ENCODE data around the gene AGMAT.

AGMAT gene

GRCh38 chr1:15583016-15583706, 1.7 kb downstream of the AGMAT start:
- no peaks in the 10 kb centered on the region for H3K9me2 ChIP-seq (replicated peaks; ENCODE audit: insufficient read depth, low read length)
- no peaks in the 10 kb centered on the region for H4K20me1 ChIP-seq (ENCODE audit: low read depth, low read length)
- H3K27me3 ChIP-seq (ENCODE audit: low read length), result no peaks in the 10 kb centered on the region
- no peaks in the 10 kb centered on the region for H3K79me2 ChIP-seq (ENCODE audit: insufficient read depth, low read length)
- no peaks in the 10 kb centered on the region for H3F3A ChIP-seq (ENCODE audit: insufficient read depth)
- TF ChIP-seq EZH2phosphoT487 (conservative IDR thresholded peaks at IDR 0.05; ENCODE audit: low read length) (no peak), CTCF (IDR thresholded peaks at IDR 0.05; ENCODE audit: insufficient read depth, low read length, poor library complexity, severe bottlenecking) (no peak)
- H3K9me3 ChIP-seq (ENCODE audit: insufficient read depth, low read length), result no peaks in the 10 kb centered on the region
- no peak overlapping the region for H3K4me3 ChIP-seq (ENCODE audit: insufficient read depth, low read length, poor library complexity, severe bottlenecking)
- H3K27ac ChIP-seq (ENCODE audit: low read depth, low read length), result no peak overlapping the region
- H3K36me3 ChIP-seq (ENCODE audit: low read length), result no peaks in the 10 kb centered on the region
- no peak overlapping the region for H2AFZ ChIP-seq (ENCODE audit: low read depth, low read length, severe bottlenecking)
- H3K4me2 ChIP-seq (ENCODE audit: low read depth, low read length, poor library complexity, severe bottlenecking), result no peak overlapping the region
- no peak overlapping the region for H3K9ac ChIP-seq (ENCODE audit: low read length)

DNA sequence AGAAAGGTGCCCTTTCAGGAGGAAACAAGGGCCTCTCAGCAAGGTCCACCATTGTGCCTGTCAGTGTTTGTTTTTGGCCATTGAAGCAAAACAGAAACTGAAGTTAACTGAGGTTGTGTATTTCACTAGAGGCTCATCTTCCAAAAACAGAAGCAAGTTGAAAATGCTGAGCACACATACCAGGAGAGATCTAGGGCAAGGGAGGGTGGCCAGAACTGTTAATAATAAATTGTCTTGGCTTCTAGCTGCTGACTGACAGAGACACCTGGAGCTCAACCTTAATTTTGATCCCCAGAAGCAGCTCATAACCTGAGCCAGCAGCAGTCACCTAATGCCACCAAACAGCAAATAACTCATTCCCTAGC, 5.2 kb downstream of the AGMAT start:
- H3K9ac ChIP-seq (ENCODE audit: low read length), result no peak overlapping the region

DNA sequence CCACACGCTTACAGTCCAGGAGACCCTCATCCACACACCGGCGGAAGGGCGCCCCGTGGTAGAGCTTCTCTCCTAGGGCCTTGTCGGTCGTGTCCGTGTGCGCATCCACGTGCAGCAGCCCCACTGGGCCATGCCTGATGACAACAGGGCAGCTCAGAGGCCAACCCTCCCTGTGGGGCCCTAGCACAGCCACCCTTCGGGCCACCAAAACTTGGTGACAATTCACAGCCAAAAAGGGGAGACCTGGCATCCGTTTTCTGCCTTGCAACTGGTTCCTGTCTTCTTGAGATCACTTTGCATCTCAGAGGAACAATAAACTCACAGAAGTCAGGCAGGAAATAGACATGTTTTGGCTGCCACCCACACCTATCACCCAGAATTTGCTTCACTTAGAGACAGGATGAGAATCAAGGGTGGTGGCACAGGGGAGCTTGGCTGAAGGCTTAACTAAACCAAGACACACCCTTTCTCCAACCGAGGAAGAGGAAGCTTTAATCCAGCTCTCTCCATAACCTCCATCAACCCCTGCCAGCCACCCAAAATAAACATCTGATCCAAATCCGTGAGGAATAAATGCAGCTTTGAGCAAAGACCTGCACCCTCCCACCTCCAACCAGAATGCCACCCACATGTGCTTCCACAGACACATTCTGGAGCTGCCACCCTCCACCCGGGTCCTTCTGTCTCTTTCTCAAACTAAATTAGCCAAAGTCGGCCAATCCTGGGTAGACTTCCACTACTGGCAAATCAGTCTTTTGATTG, 5.7 kb downstream of the AGMAT start:
- Histone ChIP-seq H4K20me1 (ENCODE audit: low read depth, low read length) (no peaks in the 10 kb centered on the region), H3K9me2 (replicated peaks; ENCODE audit: insufficient read depth, low read length) (no peaks in the 10 kb centered on the region), H3K27me3 (ENCODE audit: low read length) (no peaks in the 10 kb centered on the region), H3K79me2 (ENCODE audit: insufficient read depth, low read length) (no peaks in the 10 kb centered on the region), H3K27ac (ENCODE audit: low read depth, low read length) (no peak overlapping the region), H2AFZ (ENCODE audit: low read depth, low read length, severe bottlenecking) (no peak overlapping the region), H3F3A (ENCODE audit: insufficient read depth) (no peaks in the 10 kb centered on the region), H3K36me3 (ENCODE audit: low read length) (no peaks in the 10 kb centered on the region), H3K9ac (ENCODE audit: low read length) (no peak overlapping the region), H3K9me3 (ENCODE audit: insufficient read depth, low read length) (no peaks in the 10 kb centered on the region), H3K4me3 (ENCODE audit: insufficient read depth, low read length, poor library complexity, severe bottlenecking) (no peak overlapping the region), H3K4me2 (ENCODE audit: low read depth, low read length, poor library complexity, severe bottlenecking) (no peak overlapping the region)
- TF ChIP-seq CTCF (IDR thresholded peaks at IDR 0.05; ENCODE audit: insufficient read depth, low read length, poor library complexity, severe bottlenecking) (no peak), EZH2phosphoT487 (conservative IDR thresholded peaks at IDR 0.05; ENCODE audit: low read length) (no peak)

More for the DNA sequence above, 5.2 kb downstream of the AGMAT start:
- Histone ChIP-seq H3K79me2 (ENCODE audit: insufficient read depth, low read length) (no peaks in the 10 kb centered on the region), H3K4me3 (ENCODE audit: insufficient read depth, low read length, poor library complexity, severe bottlenecking) (no peak overlapping the region), H3K27ac (ENCODE audit: low read depth, low read length) (no peak overlapping the region), H3K4me2 (ENCODE audit: low read depth, low read length, poor library complexity, severe bottlenecking) (no peak overlapping the region), H3F3A (ENCODE audit: insufficient read depth) (no peaks in the 10 kb centered on the region), H2AFZ (ENCODE audit: low read depth, low read length, severe bottlenecking) (no peak overlapping the region), H3K27me3 (ENCODE audit: low read length) (no peaks in the 10 kb centered on the region), H3K36me3 (ENCODE audit: low read length) (no peaks in the 10 kb centered on the region), H4K20me1 (ENCODE audit: low read depth, low read length) (no peaks in the 10 kb centered on the region), H3K9me3 (ENCODE audit: insufficient read depth, low read length) (no peaks in the 10 kb centered on the region), H3K9me2 (replicated peaks; ENCODE audit: insufficient read depth, low read length) (no peaks in the 10 kb centered on the region)
- TF ChIP-seq CTCF (IDR thresholded peaks at IDR 0.05; ENCODE audit: insufficient read depth, low read length, poor library complexity, severe bottlenecking) (no peak), EZH2phosphoT487 (conservative IDR thresholded peaks at IDR 0.05; ENCODE audit: low read length) (no peak)

Data from SU-DHL-6 (cell line).